ENCODE measurements around the gene FAM135A.

Gene FAM135A

DNA sequence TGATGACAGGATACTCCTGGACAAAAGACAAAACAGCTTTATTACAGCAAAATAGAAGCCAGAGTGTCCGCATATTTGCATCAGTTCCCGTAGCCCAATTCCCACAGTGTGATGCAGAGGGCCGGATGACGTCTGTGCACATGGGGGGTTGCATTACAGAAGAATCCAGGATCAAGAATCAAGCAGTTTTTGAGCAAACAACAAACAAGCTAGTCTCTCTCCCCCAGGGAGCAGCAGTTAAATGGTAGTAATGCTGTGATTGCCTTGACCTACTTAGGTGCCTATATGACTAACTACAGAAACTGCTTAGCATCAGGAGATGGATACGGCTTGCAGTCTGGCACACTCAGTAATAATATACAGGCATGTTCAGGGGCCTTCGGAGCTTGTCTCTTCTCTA, 150.2 kb downstream of the FAM135A start:
- Histone ChIP-seq H3K4me2 (no peak overlapping the region), H3K27me3 (no peaks in the 10 kb centered on the region), H3K27ac (no peak overlapping the region), H3K4me3 (no peak overlapping the region), H3K4me1 (peaks cover 14% of the 10 kb centered on the region), H3K9ac (no peak overlapping the region), H4K20me1 (no peaks in the 10 kb centered on the region), H3K36me3 (no peaks in the 10 kb centered on the region), H3K9me3 (0 out of 2 replicates have a peak, but pooled peaks cover 1% of the 10 kb centered on the region)
- TF ChIP-seq Cebpa-rat (IDR thresholded peaks at IDR 0.05), result no peak

DNA sequence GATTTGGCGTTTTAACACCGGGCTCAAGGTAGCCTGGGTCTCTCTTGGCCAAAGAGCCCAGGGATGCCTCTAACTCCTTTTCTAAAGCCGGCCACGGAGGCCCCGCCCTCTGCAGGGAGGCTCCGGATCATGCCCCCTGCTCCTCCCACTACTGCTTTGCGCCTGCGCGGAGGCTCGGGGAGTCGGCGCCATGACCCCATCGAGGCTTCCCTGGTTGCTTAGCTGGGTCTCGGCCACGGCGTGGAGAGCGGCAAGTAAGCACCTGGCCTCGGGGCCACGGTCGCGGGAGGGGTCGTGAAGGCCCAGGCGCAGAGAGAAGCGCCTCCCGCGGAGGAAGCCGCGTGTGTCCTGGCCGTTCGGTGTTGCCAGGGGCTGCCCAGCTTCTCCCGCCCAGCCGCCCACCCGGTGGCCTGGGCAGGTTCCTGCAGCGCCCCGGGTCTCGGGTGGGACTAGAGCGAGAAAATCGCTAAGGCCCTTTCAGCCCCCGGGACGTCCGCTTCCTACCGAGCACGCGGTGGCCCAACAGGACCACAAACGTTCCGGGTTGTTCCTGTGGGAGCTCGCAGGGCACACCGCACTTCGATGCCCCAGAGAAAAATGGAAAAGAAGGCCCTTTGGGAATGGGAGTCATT, 153.6 kb downstream of the FAM135A start, which contains the start of gene SDHAF4:
TSS of gene SDHAF4 (plus strand) at position 180 of the 632 bp plus-strand sequence. CDS start at position 191, 11 bp downstream.
- H3K4me2 ChIP-seq, result peak within 1 kb of the TSS; percentile 92
- H3K9ac ChIP-seq, result peak within 1 kb of the TSS; percentile 90
- H4K20me1 ChIP-seq, result no peaks in the 10 kb centered on the region
- no peaks in the 10 kb centered on the region for H3K27me3 ChIP-seq
- peak within 1 kb of the TSS; percentile 89 for H3K27ac ChIP-seq
- peaks cover 14% of the 10 kb centered on the region for H3K4me1 ChIP-seq
- 0 out of 2 replicates have a peak, but pooled peaks cover 3% of the 10 kb centered on the region for H3K9me3 ChIP-seq
- peaks cover 12% of the 10 kb centered on the region; the same call in 1 of the 2 replicates for H3K36me3 ChIP-seq
- H3K4me3 ChIP-seq, result peak within 1 kb of the TSS; percentile 74
- no peak for TF ChIP-seq Cebpa-rat (IDR thresholded peaks at IDR 0.05)

DNA sequence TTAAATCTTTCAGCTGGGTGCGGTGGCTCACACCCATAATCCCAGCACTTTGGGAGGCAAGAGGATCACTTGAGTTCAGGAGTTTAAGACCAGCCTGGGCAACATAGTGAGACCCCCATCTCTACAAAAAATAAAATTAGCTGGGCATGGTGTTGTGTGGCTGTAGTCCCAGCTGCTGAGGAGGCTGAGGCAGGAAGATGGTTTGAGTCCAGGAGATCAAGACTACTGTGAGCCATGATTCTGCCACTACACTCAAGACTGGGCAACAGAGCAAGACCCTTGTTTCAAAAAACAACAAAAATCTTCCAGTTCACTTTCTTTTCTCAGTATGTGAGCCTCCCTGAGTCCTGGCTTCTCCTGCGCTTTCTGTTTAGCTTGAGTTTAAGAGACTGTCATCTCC, 161.3 kb downstream of the FAM135A start:
- Histone ChIP-seq H3K9ac (no peak overlapping the region), H3K9me3 (no peaks in the 10 kb centered on the region), H3K36me3 (peaks cover 5% of the 10 kb centered on the region; the same call in 1 of the 2 replicates), H3K4me3 (no peak overlapping the region), H4K20me1 (no peaks in the 10 kb centered on the region), H3K4me1 (no peaks in the 10 kb centered on the region), H3K4me2 (no peak overlapping the region), H3K27me3 (no peaks in the 10 kb centered on the region), H3K27ac (no peak overlapping the region)
- no peak for TF ChIP-seq Cebpa-rat (IDR thresholded peaks at IDR 0.05)

DNA sequence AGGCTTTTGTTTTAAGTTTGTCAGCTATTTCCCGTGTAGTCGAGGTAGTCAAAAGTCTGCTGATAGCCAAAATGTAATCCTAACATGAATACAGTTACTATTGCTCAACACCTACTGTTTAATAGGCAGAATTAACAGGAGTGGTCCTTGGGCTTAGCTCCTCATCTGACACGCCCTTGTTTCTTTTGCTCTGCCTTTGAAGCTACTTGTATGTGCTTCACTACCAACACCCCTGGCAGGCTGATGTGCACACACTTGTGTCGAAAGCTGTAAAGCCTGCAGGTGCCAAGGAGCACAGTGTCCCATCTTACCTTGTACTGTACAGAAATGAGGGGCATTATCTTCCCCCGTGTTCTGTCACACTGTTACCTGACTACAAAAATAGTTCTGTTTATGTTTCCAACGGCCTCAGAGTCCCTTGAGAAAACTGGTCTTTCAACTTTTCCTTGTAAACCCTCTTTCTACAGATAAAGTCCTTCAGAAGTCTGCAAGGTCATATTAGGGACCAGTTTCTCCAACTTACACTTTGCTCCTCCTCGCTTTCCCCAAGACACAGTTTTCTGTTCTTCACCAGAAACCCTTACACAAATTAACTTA, 162.7 kb downstream of the FAM135A start:
- H3K4me2 ChIP-seq, result no peak overlapping the region

DNA sequence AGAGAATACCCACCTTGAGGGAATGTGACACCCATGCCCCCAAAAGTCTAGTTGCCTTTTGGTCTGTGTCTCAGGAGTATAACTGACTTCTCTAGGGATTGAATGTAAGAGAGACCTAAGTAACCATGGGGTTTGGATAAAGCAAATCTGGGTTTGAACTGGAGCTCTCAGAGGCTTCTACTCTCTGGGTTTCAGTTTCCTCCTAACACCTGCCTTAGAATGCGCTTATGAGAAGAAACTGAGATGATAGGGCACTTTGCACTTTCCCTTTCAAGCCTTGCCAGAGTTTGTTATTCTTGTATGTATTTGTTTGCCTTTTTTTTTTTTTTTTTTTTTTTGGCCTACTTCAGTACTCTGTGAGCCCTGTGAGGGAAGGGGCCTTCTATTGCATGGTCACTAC, 172.8 kb downstream of the FAM135A start:
- Histone ChIP-seq H3K27ac (no peak overlapping the region), H3K4me2 (no peak overlapping the region), H3K27me3 (no peaks in the 10 kb centered on the region), H3K9me3 (no peaks in the 10 kb centered on the region), H3K4me1 (no peaks in the 10 kb centered on the region), H3K4me3 (no peak overlapping the region), H4K20me1 (no peaks in the 10 kb centered on the region), H3K9ac (no peak overlapping the region), H3K36me3 (peaks cover 92% of the 10 kb centered on the region)
- TF ChIP-seq Cebpa-rat (IDR thresholded peaks at IDR 0.05), result no peak

More for the DNA sequence above, 162.7 kb downstream of the FAM135A start:
- Histone ChIP-seq H3K4me3 (no peak overlapping the region), H3K36me3 (peaks cover 11% of the 10 kb centered on the region), H3K27me3 (no peaks in the 10 kb centered on the region), H3K27ac (no peak overlapping the region), H3K4me1 (no peaks in the 10 kb centered on the region), H3K9me3 (no peaks in the 10 kb centered on the region), H4K20me1 (no peaks in the 10 kb centered on the region), H3K9ac (no peak overlapping the region)
- no peak for TF ChIP-seq Cebpa-rat (IDR thresholded peaks at IDR 0.05)

DNA sequence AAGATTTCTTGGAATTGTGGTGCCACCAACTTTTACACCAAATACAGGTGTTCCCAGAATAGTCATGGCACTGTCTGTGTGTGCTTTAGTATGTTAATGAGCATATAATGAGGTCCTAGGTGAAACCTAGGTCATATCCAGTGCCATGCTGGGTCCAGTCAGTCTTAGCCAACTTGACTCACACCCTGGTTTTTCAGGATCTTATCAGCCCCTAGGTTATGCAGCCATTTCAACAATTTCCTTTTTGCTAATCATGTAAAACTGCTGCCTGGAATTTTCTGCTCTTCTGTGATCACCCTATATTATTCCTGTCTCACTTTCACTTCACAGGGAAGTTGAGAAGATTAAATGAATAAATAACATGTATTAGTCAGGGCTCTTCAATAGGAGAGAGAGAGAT, 177.1 kb downstream of the FAM135A start:
- H3K27ac ChIP-seq, result no peak overlapping the region
- no peaks in the 10 kb centered on the region for H3K9me3 ChIP-seq
- no peaks in the 10 kb centered on the region for H3K27me3 ChIP-seq
- H3K4me2 ChIP-seq, result no peak overlapping the region
- no peaks in the 10 kb centered on the region for H4K20me1 ChIP-seq
- no peak for TF ChIP-seq Cebpa-rat (IDR thresholded peaks at IDR 0.05)
- H3K4me1 ChIP-seq, result no peaks in the 10 kb centered on the region
- no peak overlapping the region for H3K4me3 ChIP-seq
- H3K9ac ChIP-seq, result no peak overlapping the region
- H3K36me3 ChIP-seq, result peaks cover 54% of the 10 kb centered on the region

DNA sequence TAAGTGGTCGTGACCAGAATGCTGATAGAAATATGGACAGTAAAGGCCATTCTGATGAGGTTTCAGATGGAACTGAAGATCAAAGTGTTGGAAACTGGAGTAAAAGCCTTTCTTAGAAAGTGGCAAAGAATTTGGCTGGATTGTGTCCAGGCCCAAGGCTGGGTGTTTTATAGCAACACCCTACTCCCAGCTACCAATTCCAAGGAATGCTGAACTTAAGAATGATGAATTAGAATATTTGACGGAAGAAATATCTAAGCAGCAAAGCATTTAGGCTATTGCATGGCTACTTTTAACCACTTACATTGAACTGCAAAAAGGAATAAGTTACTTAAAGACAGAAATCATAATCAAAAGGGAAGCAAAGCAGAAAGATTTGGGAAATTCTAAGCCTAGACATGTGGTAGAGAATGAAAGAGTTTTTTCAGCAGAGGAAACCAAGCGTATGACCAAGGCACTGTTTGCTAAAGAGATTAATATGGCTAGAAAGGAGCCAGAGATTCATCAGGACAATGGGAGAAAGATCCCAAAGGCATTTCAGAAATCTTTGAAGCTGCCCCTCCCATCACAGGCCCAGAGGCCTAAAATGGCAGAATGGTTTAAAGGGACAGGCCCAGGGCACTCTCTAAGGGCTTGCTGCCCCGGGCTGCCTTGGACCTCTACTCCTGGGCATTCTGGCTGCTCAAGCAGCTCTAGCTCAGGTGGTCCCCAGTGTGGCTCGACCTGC, 179.2 kb downstream of the FAM135A start:
- no peaks in the 10 kb centered on the region for H3K27me3 ChIP-seq
- no peaks in the 10 kb centered on the region for H3K9me3 ChIP-seq
- no peak overlapping the region for H3K27ac ChIP-seq
- H4K20me1 ChIP-seq, result no peaks in the 10 kb centered on the region
- no peak overlapping the region for H3K4me3 ChIP-seq
- H3K9ac ChIP-seq, result no peak overlapping the region
- H3K4me1 ChIP-seq, result no peaks in the 10 kb centered on the region
- no peak overlapping the region for H3K4me2 ChIP-seq
- TF ChIP-seq Cebpa-rat (IDR thresholded peaks at IDR 0.05), result no peak
- H3K36me3 ChIP-seq, result peaks cover 36% of the 10 kb centered on the region

DNA sequence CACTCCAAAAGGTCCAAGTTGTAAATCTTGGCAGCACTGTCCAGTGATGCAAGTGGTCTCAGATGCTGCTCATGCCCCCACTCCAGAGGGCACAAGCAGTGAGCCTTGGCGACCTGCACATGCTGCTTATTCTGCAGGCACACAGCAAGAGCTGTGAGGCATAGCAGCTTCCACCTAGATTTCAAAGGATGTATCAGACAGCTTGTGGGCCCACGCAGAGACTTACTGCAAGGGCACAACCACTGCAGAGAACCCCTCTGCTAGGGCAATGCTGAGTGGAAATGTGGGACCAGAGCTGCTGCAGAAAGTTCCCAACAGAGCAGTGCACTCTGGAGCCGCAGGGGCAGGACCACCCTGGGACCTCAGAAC, 179.8 kb downstream of the FAM135A start:
- Histone ChIP-seq H3K4me2 (no peak overlapping the region), H3K4me1 (no peaks in the 10 kb centered on the region), H3K9me3 (no peaks in the 10 kb centered on the region), H4K20me1 (no peaks in the 10 kb centered on the region), H3K27ac (no peak overlapping the region), H3K27me3 (no peaks in the 10 kb centered on the region), H3K9ac (no peak overlapping the region), H3K36me3 (peaks cover 30% of the 10 kb centered on the region), H3K4me3 (no peak overlapping the region)
- no peak for TF ChIP-seq Cebpa-rat (IDR thresholded peaks at IDR 0.05)

DNA sequence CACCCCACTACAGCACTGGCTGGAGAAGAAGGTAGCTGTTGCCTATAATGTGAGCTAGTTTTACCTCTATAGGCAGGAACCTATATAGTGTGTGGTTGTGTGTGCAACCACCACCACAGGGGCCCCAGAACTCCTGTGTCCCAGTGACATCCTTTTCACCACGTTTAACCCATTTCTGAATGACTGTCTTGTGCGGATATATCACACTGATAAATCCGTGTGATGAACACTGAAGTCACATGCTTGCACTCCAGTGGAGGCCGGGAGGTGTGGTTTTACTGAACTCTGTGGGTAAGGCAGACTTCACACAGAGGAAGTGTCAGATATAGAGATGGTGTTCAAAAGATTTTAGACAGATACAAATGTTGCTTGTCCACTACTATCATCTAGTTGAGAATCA, 185.9 kb downstream of the FAM135A start:
- no peak for TF ChIP-seq Cebpa-rat (IDR thresholded peaks at IDR 0.05)
- Histone ChIP-seq H3K4me2 (no peak overlapping the region), H4K20me1 (no peaks in the 10 kb centered on the region), H3K27me3 (no peaks in the 10 kb centered on the region), H3K4me1 (no peaks in the 10 kb centered on the region), H3K4me3 (no peak overlapping the region), H3K9ac (no peak overlapping the region), H3K27ac (no peak overlapping the region), H3K9me3 (peaks cover 8% of the 10 kb centered on the region), H3K36me3 (no peaks in the 10 kb centered on the region)

DNA sequence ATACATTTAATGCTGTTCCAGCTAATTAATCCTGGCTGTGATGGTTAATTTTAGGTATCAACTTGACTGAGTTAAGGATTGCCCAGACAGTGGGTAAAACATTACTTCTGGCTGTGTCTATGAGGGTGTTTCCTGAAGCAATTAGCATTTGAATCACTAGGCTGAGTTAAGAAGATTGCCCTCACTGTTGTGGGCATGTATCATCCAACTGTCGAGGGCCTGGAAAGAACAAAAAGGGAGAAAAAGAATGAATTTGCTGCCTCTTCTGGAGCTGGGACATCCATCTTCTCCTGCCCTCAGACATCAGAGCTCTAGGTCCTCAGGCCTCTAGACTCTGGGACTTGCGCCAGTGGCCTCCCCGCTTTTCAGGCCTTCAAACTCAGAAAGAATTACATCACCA, 187.7 kb downstream of the FAM135A start:
- Histone ChIP-seq H3K4me2 (no peak overlapping the region), H3K27ac (no peak overlapping the region)

More for the DNA sequence above, 187.7 kb downstream of the FAM135A start:
- no peaks in the 10 kb centered on the region for H3K36me3 ChIP-seq
- H3K4me1 ChIP-seq, result no peaks in the 10 kb centered on the region
- no peak for TF ChIP-seq Cebpa-rat (IDR thresholded peaks at IDR 0.05)
- H3K4me3 ChIP-seq, result no peak overlapping the region
- peaks cover 20% of the 10 kb centered on the region for H3K9me3 ChIP-seq
- no peak overlapping the region for H3K9ac ChIP-seq
- H3K27me3 ChIP-seq, result no peaks in the 10 kb centered on the region
- H4K20me1 ChIP-seq, result no peaks in the 10 kb centered on the region

All from BLaER1 (cell line).